Caco-2 (cell line): ENCODE results near the gene IKZF1. TPM values are rescaled to one million over a fixed set of nuclear protein-coding genes. Genes with fewer than 3 reads are reported as not detected.

Experiments used
- BruUV-seq: library from RNA; stranded (reverse); fragments of 400-500 nt; replicated peaks from 2 replicates; lab custom pipeline; 2021; lab: Mats Ljungman, UMichigan
- CTCF ChIA-PET: fragments of 300-600 bp; sonication (Branson Sonifier 250); formaldehyde crosslinking; loops from one replicate; lab custom pipeline; 2022; ENCODE audit warnings: antibody characterized with exemption; lab: Charles Lee
- POLR2A ChIA-PET: fragments of 300-600 bp; sonication (Branson Sonifier 250); formaldehyde crosslinking; loops from one replicate; lab custom pipeline; 2022; ENCODE audit warnings: antibody characterized with exemption; lab: Charles Lee
- DNase-seq, 2 experiments: peaks; one replicate each; pipeline versions ENCODE4 v3.0.0 to v3.0.0-alpha.2; 2020 to 2022
- H3K27me3 ChIP-seq: replicated peaks from 2 replicates; pipeline ENCODE4 v1.6.0; 2011; ENCODE audit warnings: low read length; ENCODE audit not compliant: control insufficient read depth, insufficient read depth
- H3K36me3 ChIP-seq: 2 replicates; pipeline ENCODE4 v1.5.1; 2011; ENCODE audit warnings: low read length; ENCODE audit not compliant: control insufficient read depth, insufficient read depth
- H3K4me1 ChIP-seq: fragments of 250-450 bp; sonication (Bioruptor Pico); 2 replicates; pipeline ENCODE4 v1.5.1; 2020; ENCODE audit warnings: mild to moderate bottlenecking
- H3K4me3 ChIP-seq: 2 replicates; pipeline ENCODE4 v1.5.1; 2011; ENCODE audit warnings: low read depth, mild to moderate bottlenecking, control low read depth, low read length
- H3K9me3 ChIP-seq: fragments of 250-450 bp; sonication (Bioruptor Pico); 2 replicates; pipeline ENCODE4 v1.5.1; 2020; ENCODE audit warnings: mild to moderate bottlenecking, moderate library complexity
- H3K27ac Mint-ChIP-seq: one replicate; pipeline ENCODE4 v1.8.0; 2022; ENCODE audit warnings: mixed read lengths; ENCODE audit not compliant: unreplicated experiment
- H3K27me3 Mint-ChIP-seq: one replicate; pipeline ENCODE4 v1.8.0; 2022; ENCODE audit warnings: mixed read lengths; ENCODE audit not compliant: insufficient read depth, unreplicated experiment
- H3K36me3 Mint-ChIP-seq: one replicate; pipeline ENCODE4 v1.8.0; 2022; ENCODE audit warnings: mild to moderate bottlenecking, mixed read lengths; ENCODE audit not compliant: insufficient read depth, unreplicated experiment
- H3K4me1 Mint-ChIP-seq: one replicate; pipeline ENCODE4 v1.8.0; 2022; ENCODE audit warnings: low read depth, mixed read lengths; ENCODE audit not compliant: unreplicated experiment
- H3K4me3 Mint-ChIP-seq: one replicate; pipeline ENCODE4 v1.8.0; 2022; ENCODE audit warnings: mild to moderate bottlenecking, moderate library complexity, mixed read lengths; ENCODE audit not compliant: unreplicated experiment
- H3K9me3 Mint-ChIP-seq: one replicate; pipeline ENCODE4 v1.8.0; 2022; ENCODE audit warnings: mixed read lengths; ENCODE audit not compliant: unreplicated experiment
- CTCF ChIP-seq, 2 experiments: fragments of 200-600 bp in 1 of 2; IDR thresholded peaks; 1 replicate in 1 of 2; 2 replicates in 1 of 2; pipeline versions ENCODE4 v1.5.1 to v1.8.0; 2011 to 2022; ENCODE audit warnings: antibody characterized with exemption in 1 of 2, control low read depth in 1 of 2, inconsistent platforms in 1 of 2, low read depth in 1 of 2, low read length in 1 of 2, mild to moderate bottlenecking in 1 of 2, moderate library complexity in 1 of 2; ENCODE audit not compliant: insufficient read depth in 1 of 2, severe bottlenecking in 1 of 2, unreplicated experiment in 1 of 2
- intact Hi-C: fragments of 100-400 bp; cut with micrococcal nuclease; formaldehyde crosslinking; loops from one replicate; pipeline ENCODE4 v1.10.0; 2022; ENCODE audit not compliant: unreplicated experiment
- total RNA-seq: library from RNA; stranded (reverse); gene quantifications from 2 replicates; pipeline ENCODE4 v1.2.3, GENCODE V29; 2022

Gene IKZF1
- total RNA-seq, 1 experiment from 2014 or later, result not detected

- Mint-ChIP-seq H3K36me3 (no peaks in the 10 kb centered on the region), H3K4me1 (no peaks in the 10 kb centered on the region), H3K27ac (no peak overlapping the region), H3K27me3 (peaks cover 5% of the 10 kb centered on the region), H3K9me3 (no peaks in the 10 kb centered on the region), H3K4me3 (no peak overlapping the region)
- ChIA-PET POLR2A (no interaction called here), CTCF (interaction anchor here (0.6 kb wide), 1 partner anchor 1877 kb away, joined by 6 read pairs; no protein-coding TSS in a partner anchor)
- no peak overlapping the region for H3K4me3 ChIP-seq
- intact Hi-C loops, result no loop called here
- no peaks in the 10 kb centered on the region for H3K36me3 ChIP-seq
- no TSS peak for BruUV-seq
- TF ChIP-seq CTCF (IDR thresholded peaks at IDR 0.05; ENCODE audit: insufficient read depth in 1 of 2, low read depth in 1 of 2, low read length in 1 of 2, severe bottlenecking in 1 of 2, unreplicated experiment in 1 of 2), result no peak
- 0 out of 2 replicates have a peak, but pooled peaks cover 6% of the 10 kb centered on the region for H3K4me1 ChIP-seq
- no peaks in the 10 kb centered on the region; the same call in 1 of the 2 replicates for H3K27me3 ChIP-seq
- no peaks in the 10 kb centered on the region for H3K9me3 ChIP-seq
- no peak for DNase-seq
Observed at GRCh38 chr7:50376056-50376820, 71.7 kb downstream of the IKZF1 start.

- DNase-seq, result no peak
- Mint-ChIP-seq H3K4me3 (no peak overlapping the region), H3K36me3 (no peaks in the 10 kb centered on the region), H3K9me3 (no peaks in the 10 kb centered on the region), H3K4me1 (no peaks in the 10 kb centered on the region), H3K27ac (no peak overlapping the region), H3K27me3 (peaks cover 3% of the 10 kb centered on the region)
- ChIA-PET CTCF (interaction anchor here (0.6 kb wide), 1 partner anchor 1876 kb away, joined by 6 read pairs; no protein-coding TSS in a partner anchor), POLR2A (no interaction called here)
- H3K4me3 ChIP-seq, result no peak overlapping the region
- no peaks in the 10 kb centered on the region for H3K36me3 ChIP-seq
- H3K4me1 ChIP-seq, result 0 out of 2 replicates have a peak, but pooled peaks cover 6% of the 10 kb centered on the region
- intact Hi-C loops, result no loop called here
- no peaks in the 10 kb centered on the region for H3K9me3 ChIP-seq
- BruUV-seq, result no TSS peak
- H3K27me3 ChIP-seq, result no peaks in the 10 kb centered on the region; the same call in 1 of the 2 replicates
- no peak for TF ChIP-seq CTCF (IDR thresholded peaks at IDR 0.05; ENCODE audit: insufficient read depth in 1 of 2, low read depth in 1 of 2, low read length in 1 of 2, severe bottlenecking in 1 of 2, unreplicated experiment in 1 of 2)
Observed at GRCh38 chr7:50377356-50377755, 72.8 kb downstream of the IKZF1 start.

GRCh38 chr7:50379082-50379481, 74.6 kb downstream of the IKZF1 start:
- intact Hi-C loops, result no loop called here
- no TSS peak for BruUV-seq
- peaks cover 7% of the 10 kb centered on the region for H3K27me3 Mint-ChIP-seq
- no peaks in the 10 kb centered on the region for H3K9me3 ChIP-seq
- peaks cover 1% of the 10 kb centered on the region; the same call in 1 of the 2 replicates for H3K27me3 ChIP-seq
- H3K4me3 Mint-ChIP-seq, result no peak overlapping the region
- H3K4me3 ChIP-seq, result no peak overlapping the region
- H3K36me3 Mint-ChIP-seq, result no peaks in the 10 kb centered on the region
- H3K9me3 Mint-ChIP-seq, result no peaks in the 10 kb centered on the region
- no peaks in the 10 kb centered on the region for H3K36me3 ChIP-seq
- TF ChIP-seq CTCF (IDR thresholded peaks at IDR 0.05; ENCODE audit: insufficient read depth in 1 of 2, low read depth in 1 of 2, low read length in 1 of 2, severe bottlenecking in 1 of 2, unreplicated experiment in 1 of 2), result no peak
- peak; percentile 56 to 81 for DNase-seq
- H3K4me1 Mint-ChIP-seq, result no peaks in the 10 kb centered on the region
- H3K27ac Mint-ChIP-seq, result no peak overlapping the region
- 0 out of 2 replicates have a peak, but pooled peaks cover 6% of the 10 kb centered on the region for H3K4me1 ChIP-seq
- POLR2A ChIA-PET, result no interaction called here
- CTCF ChIA-PET, result interaction anchor here (1.5 kb wide), 1 partner anchor 39 kb away, joined by 4 read pairs; no protein-coding TSS in a partner anchor
